ENCODE measurements around the gene SLC1A6. TPM values are rescaled to one million over a fixed set of nuclear protein-coding genes. Genes with fewer than 3 reads are reported as not detected.

SLC1A6 gene
- total RNA-seq (not detected), total RNA-seq (0 to 0.22 (median 0) reads per million in 172 experiments)
- not detected for polyA plus RNA-seq (2013, experiment 1 of 2)
- not detected for polyA plus RNA-seq (2013, experiment 2 of 2)

DNA sequence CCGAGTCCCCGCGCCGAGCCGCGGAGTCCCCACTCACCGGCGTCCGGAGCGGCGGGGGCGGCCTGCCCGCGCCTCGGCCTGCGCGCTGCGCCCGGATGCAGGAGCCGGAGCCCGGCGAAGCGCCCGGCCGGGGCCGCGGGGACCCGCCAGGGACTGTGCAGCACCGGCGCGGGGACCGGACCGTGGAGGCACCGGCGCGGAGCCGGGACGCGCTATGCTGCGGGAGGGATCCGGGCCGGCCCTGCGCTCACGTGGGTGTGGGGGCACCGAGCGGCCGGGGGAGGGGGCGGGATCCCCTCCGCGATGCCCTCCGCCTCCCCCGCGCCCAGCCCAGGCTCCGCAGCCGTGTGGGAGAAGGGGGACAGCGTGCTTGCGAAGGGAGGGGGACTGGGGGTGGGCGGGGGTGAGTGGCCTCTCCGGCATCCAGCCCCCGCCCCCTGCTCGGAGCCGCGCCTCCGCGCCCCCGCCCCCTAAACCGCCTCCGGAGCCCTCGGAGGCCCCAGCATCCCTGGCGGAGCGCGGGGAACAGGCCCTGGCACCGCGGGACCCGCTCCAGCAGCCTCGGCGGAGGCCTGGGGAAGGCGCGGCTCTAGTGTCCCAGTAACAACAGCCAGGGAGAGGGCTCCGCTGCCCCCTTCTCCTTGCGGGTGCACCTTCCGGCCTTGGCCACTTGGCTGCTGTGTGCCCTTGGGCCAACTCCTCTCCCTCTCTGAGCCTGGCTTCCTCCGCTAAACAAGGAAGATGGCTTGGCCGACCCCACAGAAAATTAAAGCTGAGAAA is at the start of gene SLC1A6:
SLC1A6 (minus strand) TSS at position 389 of the 780 bp plus-strand sequence. CDS start 6,954 bp downstream, outside the sequence.
- ChIA-PET CTCF (no interaction called here), POLR2A (no interaction called here)
- ATAC-seq (ENCODE audit: poor library complexity) (no peak), DNase-seq (no peak)
- Mint-ChIP-seq H3K27ac (no peak within 1 kb of the TSS), H3K4me3 (peak within 1 kb of the TSS; percentile 56), H3K4me1 (ENCODE audit: low read depth) (peaks cover 4% of the 10 kb centered on the region), H3K9me3 (no peaks in the 10 kb centered on the region), H3K36me3 (ENCODE audit: low read depth) (no peaks in the 10 kb centered on the region), H3K27me3 (peaks cover 73% of the 10 kb centered on the region)
- no peak within 1 kb of the TSS for H3K4me3 ChIP-seq (ENCODE audit: low read length)
- no peaks in the 10 kb centered on the region for H3K36me3 ChIP-seq (ENCODE audit: insufficient read depth, low read length)
- intact Hi-C loops (cut with DNase I, micrococcal nuclease) = no loop called here
- TF ChIP-seq, protein P1, sequence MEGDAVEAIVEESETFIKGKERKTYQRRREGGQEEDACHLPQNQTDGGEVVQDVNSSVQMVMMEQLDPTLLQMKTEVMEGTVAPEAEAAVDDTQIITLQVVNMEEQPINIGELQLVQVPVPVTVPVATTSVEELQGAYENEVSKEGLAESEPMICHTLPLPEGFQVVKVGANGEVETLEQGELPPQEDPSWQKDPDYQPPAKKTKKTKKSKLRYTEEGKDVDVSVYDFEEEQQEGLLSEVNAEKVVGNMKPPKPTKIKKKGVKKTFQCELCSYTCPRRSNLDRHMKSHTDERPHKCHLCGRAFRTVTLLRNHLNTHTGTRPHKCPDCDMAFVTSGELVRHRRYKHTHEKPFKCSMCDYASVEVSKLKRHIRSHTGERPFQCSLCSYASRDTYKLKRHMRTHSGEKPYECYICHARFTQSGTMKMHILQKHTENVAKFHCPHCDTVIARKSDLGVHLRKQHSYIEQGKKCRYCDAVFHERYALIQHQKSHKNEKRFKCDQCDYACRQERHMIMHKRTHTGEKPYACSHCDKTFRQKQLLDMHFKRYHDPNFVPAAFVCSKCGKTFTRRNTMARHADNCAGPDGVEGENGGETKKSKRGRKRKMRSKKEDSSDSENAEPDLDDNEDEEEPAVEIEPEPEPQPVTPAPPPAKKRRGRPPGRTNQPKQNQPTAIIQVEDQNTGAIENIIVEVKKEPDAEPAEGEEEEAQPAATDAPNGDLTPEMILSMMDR (IDR thresholded peaks at IDR 0.05) = no peak
- peaks cover 41 to 49% of the 10 kb centered on the region in 2 experiments for H3K27me3 ChIP-seq (ENCODE audit: control insufficient read depth in 1 of 2, insufficient read depth in 2 of 2, low read length in 2 of 2)
- H3K9me3 ChIP-seq (ENCODE audit: control insufficient read depth in 1 of 2, insufficient read depth in 1 of 2, low read length in 2 of 2) = no peaks in the 10 kb centered on the region
- H3K4me1 ChIP-seq (ENCODE audit: insufficient read depth, low read length) = no peaks in the 10 kb centered on the region
- H3K27ac ChIP-seq (ENCODE audit: low read depth in 1 of 2, low read length in 2 of 2) = no peak within 1 kb of the TSS

DNA sequence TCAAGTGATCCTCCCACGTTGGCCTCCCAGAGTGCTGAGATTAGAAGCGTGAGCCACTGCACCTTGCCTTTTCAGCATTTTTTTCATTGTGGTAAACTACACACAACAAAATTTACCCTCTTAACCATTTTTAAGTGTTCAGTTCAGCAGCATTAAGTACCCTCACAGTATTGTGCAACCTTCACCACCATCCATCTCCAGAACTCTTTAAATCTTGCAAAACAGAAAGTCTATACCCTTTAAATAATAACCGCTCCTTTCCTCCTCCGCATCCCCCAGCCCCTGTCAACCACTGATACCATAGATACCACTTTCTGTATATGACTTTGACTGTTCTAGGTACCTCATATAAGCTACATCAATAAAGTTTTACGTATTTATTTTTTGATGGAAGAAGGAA is 48.8 kb upstream of the SLC1A6 start:
- Histone ChIP-seq H3K36me3 (ENCODE audit: insufficient read depth, low read length) (no peaks in the 10 kb centered on the region), H3K9me3 (ENCODE audit: control insufficient read depth in 1 of 2, insufficient read depth in 1 of 2, low read length in 2 of 2) (no peaks in the 10 kb centered on the region), H3K27ac (ENCODE audit: low read depth in 1 of 2, low read length in 2 of 2) (no peak overlapping the region), H3K27me3 (ENCODE audit: control insufficient read depth in 1 of 2, insufficient read depth in 2 of 2, low read length in 2 of 2) (peaks cover 4 to 5% of the 10 kb centered on the region in 2 experiments), H3K4me1 (ENCODE audit: insufficient read depth, low read length) (no peaks in the 10 kb centered on the region), H3K4me3 (ENCODE audit: low read length) (no peak overlapping the region)
- Mint-ChIP-seq H3K9me3 (no peaks in the 10 kb centered on the region), H3K4me3 (no peak overlapping the region), H3K36me3 (ENCODE audit: low read depth) (no peaks in the 10 kb centered on the region), H3K27ac (no peak overlapping the region), H3K27me3 (peaks cover 29% of the 10 kb centered on the region), H3K4me1 (ENCODE audit: low read depth) (no peaks in the 10 kb centered on the region)
- DNase-seq (no peak), ATAC-seq (ENCODE audit: poor library complexity) (no peak)
- POLR2A ChIA-PET = no interaction called here
- TF ChIP-seq, protein P1 (IDR thresholded peaks at IDR 0.05) = no peak
- intact Hi-C loops (cut with DNase I, micrococcal nuclease) = no loop called here
- CTCF ChIA-PET = no interaction called here

DNA sequence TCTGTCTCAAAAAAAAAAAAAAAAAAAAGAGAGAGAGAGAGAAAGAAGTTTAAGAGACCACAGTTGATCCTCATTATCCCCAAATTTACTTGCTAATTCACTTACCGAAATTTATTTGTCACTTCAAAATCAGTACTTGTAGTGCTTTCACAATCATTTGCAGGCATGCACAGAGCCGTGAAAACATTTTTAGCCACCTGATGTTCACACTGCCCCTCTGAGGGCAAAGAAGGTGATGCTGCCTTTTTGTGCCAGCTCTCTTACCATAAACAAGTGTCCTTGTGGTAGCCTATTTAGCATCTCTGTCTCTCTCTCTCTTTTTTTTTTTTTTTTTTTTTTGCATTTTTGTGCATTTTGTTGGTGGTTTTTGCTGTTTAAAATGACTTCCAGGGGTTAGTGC is 45.6 kb upstream of the SLC1A6 start:
- Histone ChIP-seq H3K9me3 (ENCODE audit: control insufficient read depth in 1 of 2, insufficient read depth in 1 of 2, low read length in 2 of 2) (peaks cover 0 to 5% of the 10 kb centered on the region in 2 experiments), H3K27ac (ENCODE audit: low read depth in 1 of 2, low read length in 2 of 2) (no peak overlapping the region), H3K4me3 (ENCODE audit: low read length) (no peak overlapping the region), H3K4me1 (ENCODE audit: insufficient read depth, low read length) (no peaks in the 10 kb centered on the region), H3K36me3 (ENCODE audit: insufficient read depth, low read length) (no peaks in the 10 kb centered on the region), H3K27me3 (ENCODE audit: control insufficient read depth in 1 of 2, insufficient read depth in 2 of 2, low read length in 2 of 2) (peaks cover 2 to 7% of the 10 kb centered on the region in 2 experiments)
- Mint-ChIP-seq H3K27me3 (peaks cover 25% of the 10 kb centered on the region), H3K9me3 (no peaks in the 10 kb centered on the region), H3K36me3 (ENCODE audit: low read depth) (no peaks in the 10 kb centered on the region), H3K4me1 (ENCODE audit: low read depth) (no peaks in the 10 kb centered on the region), H3K4me3 (no peak overlapping the region), H3K27ac (no peak overlapping the region)
- CTCF ChIA-PET = no interaction called here
- peak in 1 of 14 experiments; percentile 4 for DNase-seq
- intact Hi-C loops (cut with DNase I, micrococcal nuclease) = no loop called here
- POLR2A ChIA-PET = no interaction called here
- no peak for ATAC-seq (ENCODE audit: poor library complexity)
- TF ChIP-seq, protein P1 (IDR thresholded peaks at IDR 0.05) = no peak

All from CD4-positive, alpha-beta T cell (primary cell).